Stimulated activated CD8-positive, alpha-beta memory T cell treated with anti-CD3 and anti-CD28 coated beads, Interleukin-4, amount 100 ng/mL, for 1 hour (primary cell): ENCODE measurements around the gene MICA.
"Not testable (repeated sequence)": the region's sequence is repeated elsewhere in the genome, so short reads cannot be mapped to it uniquely, and the experiment has no call there.

ENCODE experiments used
- DNase-seq, 2 donors: peaks; one replicate each; pipeline ENCODE4 v3.0.0-alpha.2; 2020; ENCODE audit warnings: low read depth in 2 of 2, low spot score in 1 of 2

Gene MICA

GRCh38 chr6:31381666-31382065 lies 21.7 kb upstream of the MICA start:
- no peak for DNase-seq

DNA sequence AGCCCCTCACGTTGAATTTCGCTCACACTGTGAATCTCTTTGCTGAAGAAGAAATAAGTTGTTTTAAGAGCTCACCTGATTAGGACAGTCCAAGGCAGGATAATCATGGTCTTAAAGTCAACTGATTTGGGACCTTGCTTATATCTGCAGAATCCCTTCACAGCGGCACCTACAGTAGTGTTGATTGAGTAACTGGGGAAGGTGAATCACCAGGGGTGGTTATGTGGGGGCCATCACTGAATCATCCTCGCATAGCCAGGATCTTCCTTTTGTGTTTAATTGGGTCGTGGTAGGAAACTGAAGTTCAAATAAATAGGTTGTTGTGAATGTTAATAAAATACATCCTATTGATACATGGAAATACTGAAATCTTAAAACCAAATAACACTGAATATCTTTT lies 20.2 kb upstream of the MICA start:
- DNase-seq: no peak

GRCh38 chr6:31385041-31385440 lies 18.4 kb upstream of the MICA start:
- no peak for DNase-seq

- DNase-seq: no peak
Observed at GRCh38 chr6:31386099-31386498, 17.3 kb upstream of the MICA start.

- no peak for DNase-seq
Observed at GRCh38 chr6:31386977-31387376, 16.4 kb upstream of the MICA start.

DNA sequence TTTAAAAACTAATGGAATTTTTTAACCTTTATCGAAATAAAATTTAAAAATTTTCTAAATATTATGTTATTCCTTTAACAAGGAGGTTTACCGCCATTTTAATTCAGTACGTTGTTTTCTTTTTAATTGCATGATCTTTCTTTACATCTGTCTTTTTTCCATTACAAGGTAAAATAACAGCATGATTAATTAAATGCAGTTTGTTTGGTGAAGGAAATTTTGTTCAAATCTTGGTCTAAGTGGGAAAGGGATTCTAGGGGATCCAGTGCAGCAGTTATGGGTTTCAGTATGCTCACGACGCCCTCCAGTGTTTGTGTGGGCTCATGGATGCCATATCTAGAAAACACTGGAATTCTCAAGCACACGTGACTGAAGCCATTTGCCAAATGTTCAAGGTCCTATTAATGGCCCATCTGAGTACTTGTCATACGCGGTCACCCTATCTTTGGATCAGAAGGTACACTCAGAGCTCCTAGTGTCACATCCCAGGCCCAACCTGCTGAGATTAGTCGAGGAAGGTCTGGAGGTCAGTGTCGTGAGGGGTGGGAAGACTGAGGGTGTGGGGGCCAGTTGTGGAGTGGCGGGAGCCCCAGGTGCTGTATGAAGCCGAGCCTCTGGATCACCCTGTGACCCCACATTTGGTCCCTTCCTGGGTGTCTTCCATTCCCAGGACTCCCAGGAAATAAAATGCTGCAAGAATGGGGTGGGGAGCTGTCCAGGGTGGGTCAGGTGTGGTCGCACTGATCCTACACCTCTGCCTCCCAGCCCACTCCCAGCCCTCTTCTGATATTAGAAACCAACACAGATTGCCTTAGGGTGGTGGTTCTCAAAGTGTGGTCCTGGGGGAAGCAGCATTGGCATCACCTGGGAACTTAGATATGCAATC lies 14.2 kb upstream of the MICA start:
- DNase-seq: not testable (repeated sequence)

GRCh38 chr6:31389802-31390132 lies 13.6 kb upstream of the MICA start:
- DNase-seq: not testable (repeated sequence)

DNA sequence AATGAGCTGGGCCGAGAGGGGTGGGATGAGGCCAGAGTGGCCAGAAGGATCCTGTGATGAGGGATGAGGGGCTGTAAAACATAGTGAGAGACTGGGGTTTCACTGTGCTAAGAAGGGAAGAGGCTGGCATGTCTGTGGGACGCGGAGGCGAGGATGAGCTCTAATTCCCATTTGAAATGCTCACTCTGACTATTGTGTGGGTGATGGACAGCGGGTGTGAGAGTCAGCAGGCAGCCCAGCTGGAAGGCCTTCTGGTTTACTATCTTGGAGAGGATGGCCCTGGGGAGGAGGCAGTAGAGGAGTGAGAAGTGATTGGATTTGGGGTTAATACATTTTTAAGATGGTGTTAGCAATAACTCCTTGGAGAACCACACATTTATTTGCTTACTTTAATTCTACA lies 9.5 kb upstream of the MICA start:
- no peak for DNase-seq

DNA sequence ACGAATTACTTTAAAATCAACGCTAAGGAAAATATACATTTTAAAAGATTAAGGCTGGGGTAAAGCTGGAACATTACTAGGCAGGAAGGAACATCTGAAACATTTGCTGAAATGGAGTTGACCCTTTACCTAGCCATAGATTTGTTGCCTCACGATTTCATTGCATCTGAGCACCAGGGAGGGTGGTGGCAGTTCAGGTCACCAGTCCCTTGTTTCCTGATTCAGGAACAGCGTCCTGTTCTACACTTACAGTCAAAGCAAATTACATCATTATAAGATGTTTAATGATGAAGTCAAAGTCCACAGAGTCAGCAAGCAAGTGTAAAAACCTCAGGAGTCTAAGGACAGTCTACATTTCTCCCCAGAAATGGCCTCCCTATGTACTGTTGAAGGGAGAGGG lies 9.0 kb upstream of the MICA start:
- no peak for DNase-seq

DNA sequence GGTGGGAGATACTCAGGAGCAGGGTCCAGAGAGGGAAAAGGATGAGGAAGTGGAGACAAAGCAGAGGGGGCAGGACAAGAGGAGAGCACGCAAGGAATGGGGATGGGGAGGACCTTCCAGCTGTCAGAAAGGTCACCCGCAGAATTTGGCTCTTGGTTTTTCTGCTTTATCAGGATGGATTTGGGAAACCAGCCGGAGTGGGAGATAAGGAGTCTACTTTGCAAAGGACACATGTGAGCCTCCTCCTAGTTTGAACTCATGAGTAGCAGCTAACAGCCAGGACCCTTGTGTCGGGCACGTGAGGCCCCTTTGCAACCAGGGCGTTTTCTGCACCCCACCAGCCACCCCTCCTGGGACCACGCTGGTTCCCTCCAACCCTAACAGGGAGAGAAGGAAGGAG lies 7.6 kb upstream of the MICA start:
- DNase-seq: no peak

- DNase-seq: peak; percentile 73 to 84
Observed at GRCh38 chr6:31396422-31397152, 6.8 kb upstream of the MICA start.

- not testable (repeated sequence) for DNase-seq
Observed at GRCh38 chr6:31397153-31397499, 6.3 kb upstream of the MICA start.

DNA sequence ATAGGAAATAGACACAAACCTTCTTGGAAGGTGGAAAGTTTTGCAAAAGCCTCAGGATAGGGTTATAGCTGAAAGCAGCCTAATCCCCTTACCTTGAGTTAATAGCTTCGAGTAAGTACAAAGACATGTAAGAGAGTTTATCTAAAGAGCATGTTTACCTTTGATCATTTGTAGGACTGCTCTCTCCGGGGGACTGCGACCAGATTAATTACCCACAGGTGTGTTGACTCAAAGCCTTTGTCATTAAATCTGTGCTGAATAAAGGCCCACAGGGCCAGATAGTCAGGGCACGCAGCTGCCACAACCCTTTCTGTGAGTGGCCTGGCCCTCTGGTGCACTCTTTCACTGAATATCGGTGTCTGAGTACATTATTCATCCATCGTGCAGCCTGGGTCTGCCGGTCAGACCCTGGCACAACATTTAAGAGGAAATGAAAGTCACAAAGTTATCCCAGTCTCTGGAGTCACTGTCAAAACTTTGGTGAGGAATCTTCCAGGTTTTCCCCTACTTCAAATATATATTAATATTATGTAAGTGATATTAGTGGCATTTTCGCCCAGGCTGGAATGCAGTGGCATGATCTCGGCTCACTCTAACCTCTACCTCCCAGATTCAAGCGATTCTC lies 5.4 kb upstream of the MICA start:
- DNase-seq: no peak

GRCh38 chr6:31399589-31400466 lies 3.6 kb upstream of the MICA start:
- peak; percentile 4 to 26 for DNase-seq

- DNase-seq: peak; percentile 50
Observed at GRCh38 chr6:31400467-31401289, 2.7 kb upstream of the MICA start.

GRCh38 chr6:31401403-31401802 lies 2.0 kb upstream of the MICA start:
- DNase-seq: no peak

DNA sequence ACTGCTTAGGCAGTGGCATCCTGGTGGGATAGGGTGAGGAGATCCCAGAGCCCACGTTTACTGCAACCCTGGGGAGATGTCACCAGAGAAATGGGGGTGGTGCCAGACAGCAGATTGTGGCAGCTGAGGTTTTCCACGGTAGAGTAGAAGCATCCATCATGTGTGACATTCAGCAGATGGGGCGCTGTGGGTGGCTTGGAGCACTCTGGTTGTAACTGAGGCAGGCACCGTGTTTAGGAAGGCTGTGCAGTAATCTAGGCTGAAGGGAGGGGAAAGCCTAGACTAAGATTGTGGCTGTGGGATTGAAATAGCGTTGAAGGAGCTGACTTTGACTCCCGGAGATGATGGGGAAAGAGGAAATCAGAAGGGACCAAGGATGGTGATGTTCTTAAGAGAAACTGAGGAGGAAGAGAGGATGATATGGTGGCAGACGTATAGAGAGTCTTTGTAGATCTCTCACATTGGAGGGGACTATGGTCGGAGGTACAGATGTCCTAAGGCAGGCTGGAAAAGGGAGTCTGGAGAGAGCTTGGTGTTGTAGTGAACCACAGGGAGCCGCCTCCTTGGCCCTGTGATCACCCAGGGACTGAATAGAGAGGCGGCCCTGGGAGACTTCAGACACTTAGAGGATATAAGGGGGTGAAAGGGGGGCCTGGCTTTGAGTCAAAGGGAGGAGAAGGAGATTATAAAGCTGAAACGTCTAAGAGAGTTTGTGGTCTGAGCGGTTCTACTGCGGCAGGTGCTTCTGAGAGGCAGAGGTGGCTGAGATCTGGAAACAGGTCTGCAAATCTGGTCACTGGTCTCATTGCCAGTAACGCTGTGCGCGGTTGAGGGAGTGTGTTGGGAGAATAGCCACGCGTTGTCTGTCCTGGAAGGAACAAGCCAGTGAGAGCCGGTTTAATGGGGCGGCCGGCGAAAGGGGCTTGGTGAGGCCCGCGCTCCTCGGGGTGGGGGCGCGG lies 792 bp upstream of the MICA start:
- peak in 1 of 2 donors; percentile 11 for DNase-seq

DNA sequence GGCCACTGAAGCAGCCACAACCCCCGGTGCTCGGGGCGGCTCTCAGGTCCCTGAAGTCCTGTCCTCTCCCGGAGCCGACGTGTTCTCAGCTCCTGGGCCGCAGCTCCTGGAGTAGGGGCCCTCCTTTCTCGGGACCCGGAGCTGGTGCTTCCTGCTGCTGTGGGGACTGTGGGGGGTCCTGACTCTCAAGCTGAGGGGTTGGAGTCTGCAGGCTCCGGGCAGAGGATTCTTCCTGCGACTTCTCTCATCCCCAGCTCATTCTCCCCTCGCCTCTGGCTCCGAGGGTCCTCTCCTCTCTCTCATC lies 618 bp downstream of the MICA start:
- not testable (repeated sequence) for DNase-seq

GRCh38 chr6:31405996-31406395 lies 2.6 kb downstream of the MICA start:
- DNase-seq: no peak
